Transverse colon (tissue), 3 donors: Measurements from ENCODE around the gene EFNA5.

ENCODE experiments used
- CTCF ChIP-seq, 5 experiments: fragments of 200-600 bp in 3 of 5; fragments of 450-650 bp in 2 of 5; sonication (generic) in 3 of 5; IDR thresholded peaks; 1 replicate in 2 of 5; 2 replicates in 3 of 5; pipeline ENCODE4 v1.5.1; 2016 to 2017; ENCODE audit warnings: antibody characterized with exemption in 5 of 5, inconsistent platforms in 3 of 5, mild to moderate bottlenecking in 2 of 5, moderate library complexity in 1 of 5
- EP300 ChIP-seq: sonication (generic); formaldehyde crosslinking; IDR thresholded peaks from one replicate; pipeline ENCODE4 v1.6.1; 2017; ENCODE audit warnings: antibody characterized with exemption, low read depth
- POLR2A ChIP-seq: fragments of 450-650 bp; IDR thresholded peaks from one replicate; pipeline ENCODE4 v1.6.1; 2016; ENCODE audit warnings: antibody characterized with exemption, mild to moderate bottlenecking, moderate library complexity

- TF ChIP-seq POLR2A (no peak), CTCF (IDR thresholded peaks at IDR 0.05) (no peak), EP300 (no peak)
These were observed 66.4 kb downstream of the EFNA5 start for GRCh38 chr5:107604146-107604910.
